ENCODE data around the gene ADGRA1. TPM values are rescaled to one million over a fixed set of nuclear protein-coding genes. Genes with fewer than 3 reads are reported as not detected.

The ADGRA1 gene
- total and polyA plus RNA-seq, 10 of the 15 experiments (the other 5 are each of a cell fraction or from before 2014, with no cell fraction given) = not detected

GRCh38 chr10:133062085-133062484, 25.6 kb upstream of the ADGRA1 start:
- H3K79me2 ChIP-seq (ENCODE audit: control insufficient read depth, insufficient read depth, low read length) = no peaks in the 10 kb centered on the region
- ChIA-PET RAD21 (ENCODE audit: unreplicated experiment) (no interaction called here), SMC1A (ENCODE audit: uncharacterized antibody, unreplicated experiment) (no interaction called here), POLR2A (no interaction called here), CTCF (no interaction called here)
- 58% methylated on average over 23 of the region's 23 CpGs for WGBS (ENCODE audit: insufficient coverage, insufficient replicate concordance, low lambda C conversion rate, missing lambda C conversion rate)
- DNase-seq (ENCODE audit: low read depth, low spot score) (no peak), ATAC-seq (no peak), FAIRE-seq (no peak)
- no peak overlapping the region for H3K27ac ChIP-seq (ENCODE audit: control insufficient read depth, insufficient read depth)
- H4K20me1 ChIP-seq (ENCODE audit: control insufficient read depth, insufficient read depth) = no peaks in the 10 kb centered on the region
- no peak overlapping the region for H3K4me2 ChIP-seq (ENCODE audit: control insufficient read depth, insufficient read depth)
- H3K9me3 ChIP-seq (replicated peaks; ENCODE audit: control insufficient read depth, insufficient read depth, low read length) = no peaks in the 10 kb centered on the region; the same call in 2 of the 3 replicates
- no peaks in the 10 kb centered on the region for H3K4me1 ChIP-seq (ENCODE audit: control insufficient read depth, insufficient read depth, low read length)
- no peaks in the 10 kb centered on the region for H3K27me3 ChIP-seq (replicated peaks in 1 of 2; ENCODE audit: control insufficient read depth in 2 of 2, insufficient read depth in 2 of 2, low read length in 1 of 2)
- in situ Hi-C loops (cut with MboI) (no loop called here), intact Hi-C loops (cut with micrococcal nuclease; ENCODE audit: unreplicated experiment) (no loop called here)
- H3K4me3 ChIP-seq = no peak overlapping the region
- no TSS peak for BruUV-seq (replicated peaks)
- H2AFZ ChIP-seq (ENCODE audit: control insufficient read depth, low read depth, low read length) = no peak overlapping the region
- no peak overlapping the region for H3K9ac ChIP-seq (ENCODE audit: control insufficient read depth, insufficient read depth, low read length)
- no peaks in the 10 kb centered on the region for H3K36me3 ChIP-seq (ENCODE audit: control insufficient read depth in 2 of 2, insufficient read depth in 2 of 2, low read length in 1 of 2)
- TF ChIP-seq RCOR1 (conservative IDR thresholded peaks at IDR 0.05; ENCODE audit: low read depth, low read length) (no peak), ESRRA (IDR thresholded peaks at IDR 0.05; ENCODE audit: low read length) (no peak)

DNA sequence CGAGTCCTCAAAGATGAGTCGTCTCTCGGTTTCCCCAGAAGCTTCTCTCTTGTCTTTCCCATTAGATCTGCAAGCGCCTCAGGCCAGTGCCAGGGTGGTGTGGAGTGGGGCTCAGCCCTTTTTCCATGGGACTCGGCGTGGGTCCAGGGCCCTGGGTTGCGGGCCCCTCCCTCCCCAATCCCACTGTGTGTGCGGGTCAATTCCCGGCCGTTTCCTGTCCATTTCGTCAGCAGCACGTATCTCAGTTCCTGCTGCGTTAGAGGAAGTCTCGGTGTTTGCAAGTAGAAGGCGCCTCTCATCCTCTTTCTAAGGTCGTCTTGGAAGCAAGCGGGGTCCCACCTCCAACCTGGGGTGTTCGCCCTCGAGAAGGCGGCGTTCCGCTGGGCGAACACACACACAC, 25.1 kb upstream of the ADGRA1 start:
- no peak overlapping the region for H3K4me2 ChIP-seq (ENCODE audit: control insufficient read depth, insufficient read depth)
- ATAC-seq = no peak
- FAIRE-seq = no peak
- no peaks in the 10 kb centered on the region for H4K20me1 ChIP-seq (ENCODE audit: control insufficient read depth, insufficient read depth)
- no peak overlapping the region for H2AFZ ChIP-seq (ENCODE audit: control insufficient read depth, low read depth, low read length)
- no peaks in the 10 kb centered on the region for H3K36me3 ChIP-seq (ENCODE audit: control insufficient read depth in 2 of 2, insufficient read depth in 2 of 2, low read length in 1 of 2)
- H3K4me3 ChIP-seq = no peak overlapping the region
- intact Hi-C loops (cut with micrococcal nuclease; ENCODE audit: unreplicated experiment) (no loop called here), in situ Hi-C loops (cut with MboI) (no loop called here)
- H3K9me3 ChIP-seq (replicated peaks; ENCODE audit: control insufficient read depth, insufficient read depth, low read length) = no peaks in the 10 kb centered on the region; the same call in 2 of the 3 replicates
- ChIA-PET SMC1A (ENCODE audit: uncharacterized antibody, unreplicated experiment) (no interaction called here), CTCF (no interaction called here), POLR2A (no interaction called here), RAD21 (ENCODE audit: unreplicated experiment) (no interaction called here)
- H3K27me3 ChIP-seq (replicated peaks in 1 of 2; ENCODE audit: control insufficient read depth in 2 of 2, insufficient read depth in 2 of 2, low read length in 1 of 2) = no peaks in the 10 kb centered on the region
- 53% methylated on average over 19 of the region's 23 CpGs for WGBS (ENCODE audit: insufficient coverage, insufficient replicate concordance, low lambda C conversion rate, missing lambda C conversion rate)
- H3K4me1 ChIP-seq (ENCODE audit: control insufficient read depth, insufficient read depth, low read length) = no peaks in the 10 kb centered on the region
- no TSS peak for BruUV-seq (replicated peaks)
- DNase-seq (ENCODE audit: low read depth, low spot score) = no peak
- H3K27ac ChIP-seq (ENCODE audit: control insufficient read depth, insufficient read depth) = no peak overlapping the region
- no peak overlapping the region for H3K9ac ChIP-seq (ENCODE audit: control insufficient read depth, insufficient read depth, low read length)
- H3K79me2 ChIP-seq (ENCODE audit: control insufficient read depth, insufficient read depth, low read length) = no peaks in the 10 kb centered on the region
- no peak for TF ChIP-seq ATF7 (IDR thresholded peaks at IDR 0.05; ENCODE audit: low read depth)
- no peak for TF ChIP-seq MAX (IDR thresholded peaks at IDR 0.05; ENCODE audit: low read depth, low read length)
- TF ChIP-seq, protein P1, sequence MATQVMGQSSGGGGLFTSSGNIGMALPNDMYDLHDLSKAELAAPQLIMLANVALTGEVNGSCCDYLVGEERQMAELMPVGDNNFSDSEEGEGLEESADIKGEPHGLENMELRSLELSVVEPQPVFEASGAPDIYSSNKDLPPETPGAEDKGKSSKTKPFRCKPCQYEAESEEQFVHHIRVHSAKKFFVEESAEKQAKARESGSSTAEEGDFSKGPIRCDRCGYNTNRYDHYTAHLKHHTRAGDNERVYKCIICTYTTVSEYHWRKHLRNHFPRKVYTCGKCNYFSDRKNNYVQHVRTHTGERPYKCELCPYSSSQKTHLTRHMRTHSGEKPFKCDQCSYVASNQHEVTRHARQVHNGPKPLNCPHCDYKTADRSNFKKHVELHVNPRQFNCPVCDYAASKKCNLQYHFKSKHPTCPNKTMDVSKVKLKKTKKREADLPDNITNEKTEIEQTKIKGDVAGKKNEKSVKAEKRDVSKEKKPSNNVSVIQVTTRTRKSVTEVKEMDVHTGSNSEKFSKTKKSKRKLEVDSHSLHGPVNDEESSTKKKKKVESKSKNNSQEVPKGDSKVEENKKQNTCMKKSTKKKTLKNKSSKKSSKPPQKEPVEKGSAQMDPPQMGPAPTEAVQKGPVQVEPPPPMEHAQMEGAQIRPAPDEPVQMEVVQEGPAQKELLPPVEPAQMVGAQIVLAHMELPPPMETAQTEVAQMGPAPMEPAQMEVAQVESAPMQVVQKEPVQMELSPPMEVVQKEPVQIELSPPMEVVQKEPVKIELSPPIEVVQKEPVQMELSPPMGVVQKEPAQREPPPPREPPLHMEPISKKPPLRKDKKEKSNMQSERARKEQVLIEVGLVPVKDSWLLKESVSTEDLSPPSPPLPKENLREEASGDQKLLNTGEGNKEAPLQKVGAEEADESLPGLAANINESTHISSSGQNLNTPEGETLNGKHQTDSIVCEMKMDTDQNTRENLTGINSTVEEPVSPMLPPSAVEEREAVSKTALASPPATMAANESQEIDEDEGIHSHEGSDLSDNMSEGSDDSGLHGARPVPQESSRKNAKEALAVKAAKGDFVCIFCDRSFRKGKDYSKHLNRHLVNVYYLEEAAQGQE (IDR thresholded peaks at IDR 0.05; ENCODE audit: low read depth, low read length) = no peak
- TF ChIP-seq EED (IDR thresholded peaks at IDR 0.05; ENCODE audit: low read depth) = no peak
